ENCODE measurements around the gene OR4C6.

OR4C6 gene

GRCh38 chr11:55661901-55662300 is at the start of gene OR4C6:
Gene OR4C6, plus strand, starts transcription at chr11:55662201. Its CDS starts 2,966 bp downstream, at chr11:55665167.
- no peak for DNase-seq

GRCh38 chr11:55624531-55624930 is 37.5 kb upstream of the OR4C6 start:
- no peak for DNase-seq

- DNase-seq = no peak
Measured at GRCh38 chr11:55634813-55635212, 27.2 kb upstream of the OR4C6 start, which contains the start of gene OR4P4. Gene OR4P4, plus strand, starts transcription at chr11:55635113.

GRCh38 chr11:55648027-55648426 is 14.0 kb upstream of the OR4C6 start, which contains the start of gene OR4S2:
Gene OR4S2, plus strand, starts transcription at chr11:55648327. Its CDS starts 2,577 bp downstream, at chr11:55650904.
- no peak for DNase-seq

GRCh38 chr11:55652560-55652959 is 9.4 kb upstream of the OR4C6 start:
- no peak for DNase-seq

GRCh38 chr11:55655096-55655495 is 6.9 kb upstream of the OR4C6 start:
- no peak for DNase-seq

- DNase-seq = no peak
Measured at GRCh38 chr11:55658031-55658573, 3.9 kb upstream of the OR4C6 start.

GRCh38 chr11:55658608-55659007 is 3.4 kb upstream of the OR4C6 start:
- DNase-seq = no peak

- DNase-seq = no peak
Measured at GRCh38 chr11:55669376-55669775, 7.4 kb downstream of the OR4C6 start.

GRCh38 chr11:55673860-55674259 is 11.9 kb downstream of the OR4C6 start:
- DNase-seq = no peak

GRCh38 chr11:55697817-55698216 is 35.8 kb downstream of the OR4C6 start:
- DNase-seq = no peak

- no peak for DNase-seq
Measured at GRCh38 chr11:55701429-55701828, 39.4 kb downstream of the OR4C6 start.

- DNase-seq = no peak
Measured at GRCh38 chr11:55707029-55707428, 45.0 kb downstream of the OR4C6 start.

GRCh38 chr11:55714982-55715888 is 53.2 kb downstream of the OR4C6 start:
- no peak for DNase-seq
